ENCODE measurements around the gene NDRG3. TPM values are rescaled to one million over a fixed set of nuclear protein-coding genes. Genes with fewer than 3 reads are reported as not detected.

Gene NDRG3
- polyA plus RNA-seq, 1 donor = 37.4 TPM

- no peak for DNase-seq
Measured at GRCh38 chr20:36768768-36769430, 23.0 kb upstream of the NDRG3 start.

GRCh38 chr20:36761125-36761524 is 15.2 kb upstream of the NDRG3 start:
- DNase-seq = no peak

GRCh38 chr20:36760647-36761046 is 14.8 kb upstream of the NDRG3 start:
- DNase-seq = no peak

- DNase-seq = no peak
Measured at GRCh38 chr20:36758276-36758675, 12.4 kb upstream of the NDRG3 start.

- DNase-seq = no peak
Measured at GRCh38 chr20:36756496-36756895, 10.6 kb upstream of the NDRG3 start.

- DNase-seq = peak; percentile 71
Measured at GRCh38 chr20:36754656-36755222, 8.8 kb upstream of the NDRG3 start.

- DNase-seq = no peak
Measured at GRCh38 chr20:36752582-36752981, 6.7 kb upstream of the NDRG3 start.

GRCh38 chr20:36745234-36745926 is 510 bp downstream of the NDRG3 start:
- DNase-seq = no peak

GRCh38 chr20:36744764-36745191 is 1.1 kb downstream of the NDRG3 start:
- no peak for DNase-seq

GRCh38 chr20:36744243-36744642 is 1.6 kb downstream of the NDRG3 start:
- no peak for DNase-seq

GRCh38 chr20:36742558-36742957 is 3.3 kb downstream of the NDRG3 start:
- no peak for DNase-seq

GRCh38 chr20:36741072-36741471 is 4.8 kb downstream of the NDRG3 start:
- no peak for DNase-seq

- DNase-seq = no peak
Measured at GRCh38 chr20:36737183-36737499, 8.7 kb downstream of the NDRG3 start.

- no peak for DNase-seq
Measured at GRCh38 chr20:36736451-36737182, 9.3 kb downstream of the NDRG3 start.

GRCh38 chr20:36732456-36732855 is 13.4 kb downstream of the NDRG3 start:
- DNase-seq = no peak

GRCh38 chr20:36728986-36729385 is 16.9 kb downstream of the NDRG3 start:
- DNase-seq = no peak

- DNase-seq = no peak
Measured at GRCh38 chr20:36726168-36726567, 19.7 kb downstream of the NDRG3 start.

GRCh38 chr20:36720510-36720909 is 25.4 kb downstream of the NDRG3 start:
- no peak for DNase-seq

- no peak for DNase-seq
Measured at GRCh38 chr20:36717657-36718056, 28.2 kb downstream of the NDRG3 start.

GRCh38 chr20:36717021-36717420 is 28.9 kb downstream of the NDRG3 start:
- DNase-seq = no peak

GRCh38 chr20:36712775-36713174 is 33.1 kb downstream of the NDRG3 start:
- no peak for DNase-seq

- no peak for DNase-seq
Measured at GRCh38 chr20:36709126-36709525, 36.8 kb downstream of the NDRG3 start.

GRCh38 chr20:36703530-36703929 is 42.4 kb downstream of the NDRG3 start:
- DNase-seq = no peak

All from left kidney (tissue), 2 donors.